TTC549 (cell line): Measurements from ENCODE around the gene MLIP.
"Not testable (repeated sequence)": the region's sequence is repeated elsewhere in the genome, so short reads cannot be mapped to it uniquely, and the experiment has no call there.

Source experiments
- FAIRE-seq: peaks from 2 replicates; lab custom pipeline; 2012; peaks lifted over from hg19 to GRCh38; lab: Jason Lieb, UNC

MLIP gene

GRCh38 chr6:54236984-54237383 is 125.7 kb downstream of the MLIP start:
- FAIRE-seq = no peak

DNA sequence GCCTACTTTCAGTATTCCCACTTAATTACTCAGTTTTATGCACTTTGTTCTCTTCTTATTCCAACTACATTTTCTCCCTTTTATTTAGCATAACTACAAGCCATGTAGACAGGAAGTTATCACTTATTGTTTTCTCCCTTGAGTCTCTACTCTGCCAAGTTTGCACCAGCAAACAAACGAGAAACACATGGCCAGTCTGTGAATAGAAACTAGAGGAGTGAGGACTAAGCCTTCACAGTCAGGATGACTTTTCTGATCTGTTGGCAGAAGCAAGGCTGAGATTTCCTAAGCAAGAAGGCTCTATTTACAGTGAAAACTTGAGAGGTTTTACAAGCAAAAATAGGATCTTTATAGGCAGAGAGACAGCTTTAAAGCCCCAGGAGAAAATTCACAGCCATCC is 127.2 kb downstream of the MLIP start:
- FAIRE-seq = no peak

- FAIRE-seq = no peak
Measured at GRCh38 chr6:54243699-54244098, 132.5 kb downstream of the MLIP start.

DNA sequence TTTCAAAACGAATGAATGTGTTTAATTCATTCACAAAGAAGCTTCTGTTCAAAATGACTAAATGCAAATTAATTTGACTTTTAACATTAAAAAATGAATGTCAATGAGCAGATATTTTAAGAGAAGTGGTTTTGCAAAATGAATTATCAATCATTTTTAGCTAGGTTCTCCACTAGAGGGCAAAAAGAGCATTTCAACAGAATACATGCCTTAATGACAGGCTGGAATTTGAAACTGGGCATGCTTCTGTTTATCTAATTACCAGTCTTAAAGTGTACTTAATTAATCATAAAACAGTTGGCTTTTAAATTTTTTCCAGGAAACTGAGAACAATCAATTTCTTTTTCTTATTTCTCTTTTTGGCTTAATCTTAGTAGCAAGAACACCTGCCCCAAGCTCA is 133.2 kb downstream of the MLIP start:
- no peak for FAIRE-seq

DNA sequence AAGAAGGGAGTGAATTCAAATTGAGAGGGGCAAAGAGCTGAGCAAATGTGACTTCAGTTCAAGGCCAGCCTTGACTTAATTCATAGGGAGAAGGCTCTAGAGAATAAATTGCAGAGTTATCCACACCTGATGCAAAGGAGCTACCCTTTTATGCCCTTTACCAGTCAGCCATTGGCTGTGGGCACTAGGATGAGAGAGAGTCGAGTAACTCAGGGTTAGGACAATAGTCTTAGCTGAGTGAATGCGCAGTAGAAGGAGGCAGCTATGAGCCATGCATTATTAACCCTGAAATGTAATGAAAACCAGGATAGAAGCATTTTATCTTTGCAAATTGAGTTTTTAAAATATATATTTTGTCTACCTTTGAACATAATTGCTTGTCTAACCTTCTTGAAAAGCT is 134.0 kb downstream of the MLIP start:
- no peak for FAIRE-seq

GRCh38 chr6:54248319-54248718 is 137.1 kb downstream of the MLIP start:
- FAIRE-seq = no peak

GRCh38 chr6:54248994-54249393 is 137.8 kb downstream of the MLIP start:
- no peak for FAIRE-seq

DNA sequence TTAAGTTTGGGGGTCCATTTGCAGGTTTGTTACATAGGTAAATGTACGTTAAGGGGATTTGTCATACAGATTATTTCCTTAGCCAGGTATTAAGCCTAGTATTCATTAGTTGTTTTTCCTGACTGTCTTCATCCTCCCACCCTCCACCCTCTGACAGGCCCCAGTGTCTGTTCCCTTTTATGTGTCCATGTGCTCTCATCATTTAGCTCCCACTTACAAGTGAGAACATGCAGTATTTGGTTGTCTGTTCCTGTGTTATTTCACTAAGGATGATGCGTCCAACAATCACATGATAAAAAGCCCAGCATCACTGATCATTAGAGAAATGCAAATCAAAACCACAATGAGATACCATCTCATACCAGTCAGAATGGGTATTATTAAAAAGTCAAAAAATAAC is 138.6 kb downstream of the MLIP start:
- not testable (repeated sequence) for FAIRE-seq

- no peak for FAIRE-seq
Measured at GRCh38 chr6:54252496-54252895, 141.3 kb downstream of the MLIP start.

GRCh38 chr6:54252916-54253315 is 141.7 kb downstream of the MLIP start:
- no peak for FAIRE-seq

- FAIRE-seq = no peak
Measured at GRCh38 chr6:54254886-54255285, 143.6 kb downstream of the MLIP start.

DNA sequence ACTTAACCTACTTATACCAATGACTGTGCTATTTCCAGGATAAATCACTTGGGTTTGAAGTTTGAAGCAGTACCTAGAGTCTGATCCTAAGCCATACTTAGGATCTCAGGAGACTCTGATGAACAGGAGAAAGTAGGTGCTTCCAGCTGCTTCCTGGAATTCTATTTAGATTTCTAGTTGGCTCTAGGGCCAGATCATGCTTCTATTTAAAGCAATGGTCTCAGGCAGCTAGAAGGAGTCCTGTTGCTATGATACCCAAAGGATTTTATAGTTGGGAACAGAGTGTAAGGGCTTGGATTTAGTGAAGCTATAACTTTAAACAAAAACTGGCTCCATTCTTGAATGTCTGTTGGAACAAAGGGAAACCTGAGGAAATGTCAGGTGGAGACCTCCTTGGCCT is 144.6 kb downstream of the MLIP start:
- no peak for FAIRE-seq

DNA sequence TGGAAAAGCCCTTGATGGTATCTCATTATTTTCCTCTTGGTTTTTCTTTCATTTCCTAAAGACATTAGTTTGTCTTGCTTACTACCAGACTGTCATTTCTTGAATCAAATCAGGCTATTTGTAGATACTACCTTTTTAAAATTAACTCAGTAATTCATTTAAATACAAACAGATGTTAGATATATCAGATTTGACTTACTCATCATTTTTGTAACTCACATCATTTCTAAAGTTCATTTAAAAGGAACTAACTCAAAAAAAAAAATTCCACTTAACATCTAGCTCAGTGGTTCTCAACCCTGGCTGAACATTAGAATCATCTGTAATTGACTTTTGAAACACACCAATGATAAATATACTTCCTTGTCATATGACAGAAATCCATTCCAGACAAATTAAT is 148.8 kb downstream of the MLIP start:
- FAIRE-seq = no peak

DNA sequence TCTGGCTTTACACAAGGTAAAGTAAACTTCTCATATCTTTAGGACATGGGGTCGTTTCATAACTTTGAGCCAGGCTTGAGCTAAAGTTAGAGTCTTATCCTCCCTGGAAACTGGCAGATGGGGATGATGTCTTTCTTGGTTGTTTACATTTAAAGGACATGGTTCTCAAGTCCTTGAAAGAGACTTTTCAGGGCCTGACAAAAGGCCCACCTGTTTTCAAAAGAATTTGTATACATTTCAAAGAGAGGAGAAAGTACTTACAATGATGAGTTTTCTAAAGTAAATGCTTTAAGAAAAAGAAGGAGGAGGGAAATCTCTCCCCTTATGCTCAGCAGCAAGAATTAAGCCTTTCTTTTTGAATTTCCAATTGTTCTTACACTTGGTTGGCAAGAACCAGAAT is 151.3 kb downstream of the MLIP start:
- FAIRE-seq = no peak

DNA sequence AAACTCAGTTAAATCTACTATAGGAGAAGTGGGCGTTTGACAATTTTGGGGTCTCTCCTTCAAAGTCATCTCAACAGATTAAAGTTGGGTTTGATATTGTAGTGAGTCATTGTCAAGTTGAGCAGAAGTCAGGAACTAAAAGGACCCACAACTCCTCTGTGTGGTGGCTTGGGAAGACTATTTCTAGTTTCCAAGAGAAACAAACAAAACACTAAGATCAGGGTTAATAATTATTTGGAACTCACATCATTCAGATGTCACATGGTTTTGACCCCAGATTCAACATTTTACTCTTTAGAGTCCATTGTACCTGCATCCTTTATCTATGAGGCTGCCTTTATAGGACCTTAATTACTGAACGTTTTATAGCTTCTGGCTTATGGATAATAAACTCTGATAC is 151.7 kb downstream of the MLIP start:
- no peak for FAIRE-seq

DNA sequence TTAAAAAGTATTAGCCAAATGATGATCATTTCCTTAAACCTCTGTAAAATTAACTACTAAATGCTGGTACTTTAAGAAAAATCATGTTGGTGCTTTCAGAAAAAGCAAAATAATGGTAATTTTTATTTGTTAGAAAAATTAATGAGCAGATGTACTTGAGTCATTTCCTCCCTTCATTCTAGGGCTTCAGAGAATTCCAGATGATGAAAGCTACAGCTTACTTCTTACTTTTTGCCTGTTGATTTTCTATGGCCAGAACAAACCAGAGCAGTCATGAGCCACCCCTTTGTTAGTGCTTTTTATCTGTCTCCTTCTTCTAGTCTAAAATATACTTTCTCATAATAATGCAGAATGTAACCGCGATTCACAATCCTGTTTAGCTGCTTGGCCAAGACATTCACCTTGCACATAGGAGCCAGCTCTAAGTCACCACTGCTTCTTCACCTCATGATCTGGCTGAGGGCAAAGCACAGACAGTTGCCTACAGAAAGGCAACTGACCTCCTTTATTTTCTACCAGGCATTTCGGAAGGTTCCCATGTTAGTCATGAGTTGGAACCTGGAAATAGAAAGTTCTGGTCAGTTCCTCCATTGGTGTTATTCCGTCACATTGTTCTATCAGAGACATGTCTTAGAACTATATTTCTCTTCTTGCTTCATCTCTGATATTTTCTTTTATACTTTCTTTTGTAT is 153.5 kb downstream of the MLIP start:
- FAIRE-seq = no peak

DNA sequence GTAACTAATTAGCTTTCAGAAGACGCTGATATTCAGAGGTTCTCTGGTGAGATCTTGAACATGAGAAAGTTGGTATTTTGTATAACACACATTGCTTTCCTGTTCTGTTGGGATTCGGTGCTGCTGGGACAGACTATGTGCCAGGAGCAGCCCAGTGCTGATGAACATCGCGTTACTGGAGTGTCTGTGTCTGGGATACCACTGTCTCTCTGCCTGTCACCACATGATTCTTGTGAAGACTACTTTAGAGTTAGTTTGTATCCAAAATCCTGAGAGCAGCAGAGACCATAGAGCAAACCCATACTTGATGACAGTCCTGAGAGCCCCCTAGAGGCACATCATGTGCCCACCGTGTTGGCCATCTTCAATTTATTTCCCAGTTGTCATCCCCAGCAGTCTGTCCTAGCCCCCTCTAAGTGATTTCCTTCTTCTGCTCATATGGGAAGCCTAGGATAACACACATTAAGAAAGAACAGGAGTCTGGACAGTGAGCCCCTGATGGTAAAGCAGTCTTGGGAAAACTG is 155.2 kb downstream of the MLIP start:
- FAIRE-seq = no peak

DNA sequence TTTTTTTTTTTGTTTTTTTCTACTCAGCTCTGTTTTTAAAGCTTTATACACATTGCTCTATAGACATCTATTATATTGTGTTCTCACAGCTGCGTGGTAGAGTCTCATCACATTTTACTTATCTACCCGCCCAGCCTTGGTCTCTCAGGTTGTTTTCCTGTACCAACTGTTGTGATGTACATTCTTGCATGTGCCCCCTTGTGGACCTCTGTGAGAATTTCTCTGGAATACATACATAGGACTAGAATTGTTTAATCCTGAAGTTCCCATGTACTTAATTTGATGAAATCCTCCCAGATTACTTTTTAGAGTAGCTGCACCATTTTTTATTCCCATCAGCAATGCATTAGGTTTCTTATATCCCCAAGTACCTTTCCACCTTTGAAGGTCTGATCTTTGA is 156.6 kb downstream of the MLIP start:
- no peak for FAIRE-seq

- no peak for FAIRE-seq
Measured at GRCh38 chr6:54273214-54273820, 162.1 kb downstream of the MLIP start.

GRCh38 chr6:54274383-54274782 is 163.1 kb downstream of the MLIP start:
- FAIRE-seq = no peak

DNA sequence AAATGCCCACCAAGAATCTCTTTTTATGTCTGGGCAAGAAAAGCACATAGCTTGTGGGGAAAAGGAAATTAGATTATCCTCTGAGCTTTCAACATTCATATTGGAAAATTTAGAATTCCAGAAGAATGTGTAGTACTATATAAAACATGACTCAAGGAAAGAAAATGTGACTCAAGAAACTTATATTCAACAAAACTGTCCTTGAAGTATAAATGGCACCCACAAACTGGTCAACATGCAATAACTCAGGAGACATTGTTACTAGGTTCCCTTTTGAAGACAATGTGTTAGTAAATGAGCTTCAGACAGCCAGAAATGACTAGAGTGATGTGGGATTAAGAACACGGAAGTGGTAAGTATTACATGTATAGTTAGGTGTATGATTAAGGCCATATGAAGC is 170.9 kb downstream of the MLIP start:
- FAIRE-seq = no peak

DNA sequence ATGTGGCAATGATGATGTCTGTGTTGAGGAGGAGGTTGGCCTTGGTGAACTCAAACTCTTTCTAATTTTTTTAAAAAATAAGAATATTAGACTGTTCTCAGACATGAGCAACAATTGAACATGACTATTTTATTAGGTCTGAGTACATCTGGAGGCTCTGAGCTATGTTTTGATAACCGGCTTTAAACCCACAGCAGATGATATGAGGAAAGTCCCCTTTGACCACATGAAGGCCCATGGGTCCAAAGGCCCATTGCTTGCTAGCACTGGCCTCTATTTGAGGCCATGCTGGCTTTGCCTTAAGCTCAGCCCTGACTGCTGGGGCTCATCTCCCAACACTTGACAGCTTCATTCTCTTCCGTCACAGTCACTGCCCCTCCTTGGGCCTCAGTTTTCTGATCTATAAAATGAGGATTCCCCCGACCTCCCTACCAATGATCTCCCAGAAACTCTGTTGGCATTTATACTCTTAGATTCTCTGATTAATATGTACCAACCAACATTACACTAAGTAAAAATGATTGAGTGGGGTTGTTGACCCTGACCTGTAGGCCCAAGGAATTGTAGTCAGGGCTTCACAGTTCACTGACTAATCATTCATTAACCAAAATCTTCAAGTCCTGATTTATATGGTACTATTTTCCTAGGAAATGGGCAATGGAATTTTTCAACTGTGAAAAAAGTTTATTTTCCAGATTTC is 173.1 kb downstream of the MLIP start:
- FAIRE-seq = no peak

DNA sequence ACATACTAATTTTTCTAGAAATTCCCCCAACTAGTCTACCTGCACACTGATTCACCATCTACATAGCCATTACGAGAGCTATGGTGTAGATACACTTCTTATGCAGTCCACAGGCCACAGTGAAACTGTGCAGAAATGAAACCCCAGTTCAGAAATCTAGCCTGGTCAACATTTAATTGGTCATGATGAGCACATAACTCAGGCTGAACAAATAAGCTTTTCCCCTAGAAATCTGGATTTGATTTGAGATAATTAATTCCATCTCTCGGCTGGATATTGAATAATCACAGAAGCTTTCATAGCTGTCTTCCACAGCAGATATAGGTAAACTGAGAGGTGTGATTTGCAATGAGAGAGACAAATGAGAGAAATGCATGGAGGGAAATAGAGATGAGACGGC is 174.4 kb downstream of the MLIP start:
- no peak for FAIRE-seq

GRCh38 chr6:54286141-54286540 is 174.9 kb downstream of the MLIP start:
- no peak for FAIRE-seq
